SKM-1 treated with dmso at 0.1 percent for 144 hours (cell line): ENCODE data around the gene KIF26B.

Experiments used
- DNase-seq: peaks from one replicate; lab custom pipeline; 2025; ENCODE audit not compliant: unreplicated experiment; lab: John Stamatoyannopoulos, UW

Gene KIF26B

DNA sequence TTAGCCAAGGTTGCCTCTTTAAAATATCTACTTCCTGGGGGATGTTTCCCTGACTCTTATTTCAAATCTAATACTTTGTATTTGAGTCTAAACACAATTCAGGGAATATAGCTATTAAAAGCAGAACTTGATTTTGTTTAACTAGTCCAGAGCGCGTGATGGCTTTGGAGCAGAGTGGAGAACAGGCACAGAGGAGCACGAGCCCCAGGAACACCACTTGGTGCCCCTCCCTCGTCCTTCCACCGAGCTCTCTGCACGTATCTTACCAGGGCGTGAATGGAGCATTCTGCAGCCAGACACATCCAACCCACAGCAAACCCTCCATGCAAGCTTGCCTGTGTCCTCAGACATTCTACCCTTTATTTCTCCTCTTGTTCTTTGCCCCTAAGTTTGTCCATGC lies 14.1 kb downstream of the KIF26B start:
- no peak for DNase-seq

DNA sequence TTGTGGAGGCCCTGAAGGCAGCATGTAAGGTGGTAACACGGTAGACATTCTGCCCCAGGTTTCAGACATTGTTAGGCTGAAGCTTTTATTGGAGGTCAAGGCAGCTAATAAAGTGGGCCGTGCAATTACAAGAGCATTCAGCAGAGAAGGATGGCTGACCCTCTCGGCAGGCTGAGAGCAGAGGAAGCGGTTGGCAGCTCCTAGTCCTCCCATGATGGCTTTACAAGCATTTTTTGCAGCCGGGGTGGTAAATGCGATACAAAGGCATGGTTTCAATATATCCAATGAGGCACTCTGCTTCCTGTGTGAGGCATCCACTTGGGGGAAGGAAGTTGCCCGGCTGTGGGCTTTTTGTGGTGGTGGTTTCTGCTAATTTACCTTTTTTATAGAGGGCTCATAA lies 14.6 kb downstream of the KIF26B start:
- no peak for DNase-seq

- DNase-seq = no peak
These were observed 17.2 kb downstream of the KIF26B start for GRCh38 chr1:245172026-245172425.

DNA sequence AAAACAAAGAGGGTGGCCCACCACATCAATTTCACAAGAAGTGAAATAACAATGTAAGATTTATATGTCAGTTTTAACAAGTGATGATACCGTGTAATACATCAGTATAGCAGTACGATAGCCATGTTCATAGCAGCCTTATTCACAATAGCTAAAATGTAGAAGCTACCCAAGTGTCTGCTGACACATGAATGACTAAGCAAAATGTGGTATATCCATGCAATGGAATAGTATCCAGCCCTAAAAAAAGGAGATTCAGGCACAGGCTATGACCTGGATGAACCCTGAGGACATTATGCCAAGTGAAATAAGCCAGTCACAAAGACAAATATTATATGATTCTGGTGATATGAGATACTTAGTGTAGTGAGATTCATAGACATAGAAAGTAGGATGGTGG lies 18.0 kb downstream of the KIF26B start:
- no peak for DNase-seq

DNA sequence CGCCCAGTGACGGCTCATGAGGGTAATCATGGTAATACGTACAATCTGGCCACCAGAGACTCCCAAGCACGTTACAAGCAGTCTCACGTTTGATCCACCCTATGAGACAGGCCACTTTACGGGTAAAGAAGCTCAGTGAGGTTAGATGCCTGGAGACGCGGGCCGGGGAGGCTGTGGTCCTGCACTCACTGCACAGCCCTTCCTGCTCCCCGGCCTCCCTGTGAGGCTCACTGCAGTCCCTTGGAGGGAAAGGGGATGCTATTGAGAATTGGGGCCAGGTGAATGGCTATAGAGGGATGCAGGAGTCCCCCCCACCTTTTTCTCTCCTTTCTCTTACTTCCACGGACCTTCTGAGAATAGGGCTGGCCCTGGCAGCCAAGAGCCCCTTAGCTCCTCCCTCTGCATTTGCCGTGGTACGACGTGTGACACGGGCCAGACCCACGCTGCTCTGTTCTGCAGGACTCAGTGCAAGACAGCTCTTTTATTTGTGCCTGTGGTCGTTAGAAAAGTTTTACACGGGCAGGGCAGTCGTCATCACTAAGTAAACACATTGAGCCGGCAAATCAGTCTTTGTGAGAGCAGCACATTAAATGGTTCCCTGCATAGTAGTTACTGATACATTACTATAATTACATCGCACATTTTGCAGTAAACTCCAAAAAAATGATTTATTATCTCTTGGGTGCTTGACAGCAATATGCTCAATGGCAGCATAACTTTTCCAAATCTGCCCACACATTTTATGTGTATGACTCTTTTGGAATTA lies 18.8 kb downstream of the KIF26B start:
- DNase-seq = no peak

DNA sequence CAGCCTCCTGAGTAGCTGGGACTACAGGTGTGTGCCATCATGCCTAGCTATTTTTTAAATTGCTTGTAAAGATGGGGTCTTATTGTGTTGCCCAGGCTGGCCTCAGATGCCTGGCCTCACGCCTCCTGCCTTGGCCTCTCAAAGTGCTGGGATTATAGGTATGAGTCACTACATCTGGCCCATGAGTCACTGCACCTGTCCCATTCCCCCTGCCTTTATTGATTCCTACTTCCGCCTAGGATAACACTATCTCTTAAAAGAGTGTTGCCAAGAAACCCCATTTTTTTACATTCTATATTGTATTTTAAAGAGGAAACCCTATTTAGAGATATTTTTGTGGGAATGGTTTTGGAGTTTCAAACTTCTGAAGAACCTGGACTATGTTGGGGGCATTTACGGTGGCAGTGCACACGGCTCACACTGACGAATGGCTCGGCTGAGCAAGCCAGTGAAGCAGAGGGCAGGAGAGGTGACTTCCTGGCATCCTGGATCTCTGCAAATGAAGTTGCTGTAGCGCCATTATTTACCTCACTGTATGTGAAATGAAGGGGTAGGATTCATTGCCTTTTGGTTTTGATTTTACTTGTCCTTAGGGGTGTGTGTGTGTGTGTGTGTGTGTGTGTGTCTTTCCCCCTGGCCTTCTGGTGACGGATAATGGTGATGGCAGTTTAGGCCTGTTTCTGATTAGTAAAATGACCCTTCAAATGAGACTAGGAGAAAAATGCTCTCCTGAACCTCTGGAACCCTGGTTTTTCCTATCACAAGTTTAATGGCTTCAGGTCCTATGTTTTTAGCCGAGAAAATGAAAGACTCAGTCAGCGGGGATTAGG lies 22.5 kb downstream of the KIF26B start:
- DNase-seq = no peak

DNA sequence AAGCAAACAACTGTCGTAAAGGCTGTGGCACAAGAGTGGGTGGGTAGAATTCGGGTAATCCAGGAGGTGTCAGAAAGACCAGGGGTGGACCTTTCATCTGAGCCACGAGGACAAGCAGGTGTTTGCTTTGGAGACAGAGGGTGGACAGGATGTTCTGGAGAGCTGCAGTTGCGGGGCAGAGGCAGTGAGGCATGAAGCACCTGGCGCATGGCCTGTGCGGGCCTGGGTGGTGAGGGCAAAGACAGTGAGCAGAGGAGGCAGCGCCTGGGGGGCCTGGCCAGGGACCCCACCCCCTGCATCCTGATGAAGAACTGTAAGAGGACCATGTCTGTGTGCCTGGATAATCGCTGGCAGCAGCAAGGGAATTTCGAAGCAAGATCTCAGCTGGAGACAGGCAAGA lies 24.9 kb downstream of the KIF26B start:
- no peak for DNase-seq

DNA sequence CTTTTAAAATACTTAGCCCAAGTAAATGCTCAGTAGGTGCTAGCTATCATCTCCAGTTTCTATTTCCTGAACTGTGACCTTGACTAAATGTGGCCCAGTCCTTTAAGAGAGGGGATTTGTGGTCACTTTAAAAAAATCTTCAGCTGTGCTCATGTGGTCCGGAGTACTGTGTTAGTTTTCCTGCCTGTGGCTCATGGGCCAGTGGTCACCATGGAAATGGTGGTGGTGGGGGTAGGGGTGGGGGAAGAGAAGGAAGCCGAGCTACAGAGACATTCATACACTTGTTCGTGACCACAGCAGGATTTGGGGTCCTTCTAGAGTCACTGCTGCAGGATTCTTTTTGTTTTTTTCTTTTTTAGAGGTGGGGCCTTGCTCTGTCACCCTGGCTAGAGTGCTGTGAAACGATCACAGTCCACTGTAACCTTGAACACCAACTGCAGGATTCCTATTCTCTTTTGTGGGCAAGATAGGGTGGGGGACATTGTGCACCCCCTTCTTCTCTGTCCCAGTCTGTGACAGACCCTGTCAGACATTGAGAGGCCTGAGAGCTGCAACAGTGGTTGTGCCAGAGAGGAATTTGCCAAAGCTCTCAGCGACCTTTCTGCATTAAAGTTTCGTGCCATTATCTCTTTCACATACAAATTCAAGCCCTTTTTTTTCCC lies 25.8 kb downstream of the KIF26B start:
- no peak for DNase-seq

DNA sequence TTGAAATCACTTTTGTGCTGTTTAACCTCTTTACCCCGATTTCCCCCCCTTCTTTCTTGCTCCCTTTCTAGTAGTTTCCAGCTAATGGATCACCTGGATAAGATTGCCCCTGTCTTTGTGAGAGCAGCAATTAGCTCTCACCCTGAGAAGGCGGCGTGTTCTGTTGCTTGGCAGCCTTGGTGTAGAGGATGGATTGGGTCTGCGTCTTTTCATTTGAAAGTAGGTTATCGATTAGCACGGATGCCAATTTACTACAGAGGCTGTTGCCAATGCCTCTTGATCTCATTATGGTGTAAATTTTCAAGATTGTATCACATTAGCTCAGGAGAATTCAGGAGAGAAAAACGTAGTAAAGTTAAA lies 26.4 kb downstream of the KIF26B start:
- DNase-seq = no peak

DNA sequence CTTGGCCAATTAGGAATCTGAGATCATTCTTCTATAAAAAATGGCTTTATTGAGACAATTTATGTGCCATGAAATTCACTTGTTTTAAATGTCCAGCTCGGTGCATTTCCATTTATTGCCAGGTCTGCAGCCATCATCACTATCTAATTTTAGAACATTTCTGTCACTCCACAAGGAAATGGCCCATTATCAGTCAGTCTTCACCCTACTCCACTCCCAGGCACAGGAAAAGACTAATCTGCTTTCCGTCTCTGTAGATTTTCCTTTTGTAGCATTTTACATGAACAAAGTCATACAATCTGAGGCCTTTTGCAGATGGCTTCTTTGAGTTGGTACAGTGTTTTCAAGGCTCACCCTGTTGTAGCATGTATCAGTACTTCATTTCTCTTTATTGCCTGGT lies 27.2 kb downstream of the KIF26B start:
- no peak for DNase-seq

- DNase-seq = no peak
These were observed 28.6 kb downstream of the KIF26B start for GRCh38 chr1:245183429-245183828.

DNA sequence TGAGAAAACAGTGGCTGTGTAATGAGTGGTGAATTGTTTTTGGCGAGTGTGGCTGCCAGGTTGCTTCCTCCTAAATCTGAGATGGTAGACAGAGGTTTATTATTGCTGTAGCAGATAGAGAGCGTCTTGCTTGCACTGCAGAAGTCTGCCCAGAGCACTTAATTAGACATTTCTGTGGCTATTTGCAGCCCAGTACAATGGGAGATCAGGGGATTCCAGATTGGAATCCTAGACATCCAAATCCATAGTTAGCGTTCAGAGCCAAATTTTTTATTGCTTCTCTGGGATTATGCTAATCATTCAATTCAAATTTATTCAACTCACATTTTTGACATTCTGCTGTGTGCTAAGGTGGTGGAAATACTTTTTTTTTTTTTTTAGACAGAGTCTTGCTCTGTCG lies 30.0 kb downstream of the KIF26B start:
- DNase-seq = no peak

DNA sequence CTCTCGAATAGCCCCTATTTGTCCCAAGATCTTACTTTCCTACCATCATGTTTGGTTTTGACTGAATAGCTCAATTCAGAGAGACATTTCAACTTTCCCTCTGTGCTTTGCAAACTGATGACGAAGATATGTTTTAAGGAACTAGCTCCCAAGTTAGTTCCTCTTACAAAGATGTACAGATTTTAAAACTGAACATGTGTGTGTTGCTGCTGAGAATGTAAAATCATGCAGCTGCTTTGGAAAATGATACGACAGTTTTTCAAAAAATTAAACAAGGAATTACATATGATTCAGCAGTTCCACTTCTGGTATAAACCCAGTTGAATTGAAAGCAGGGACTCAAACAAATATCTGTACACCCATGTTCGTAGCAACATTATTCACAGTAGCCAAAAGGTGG lies 33.6 kb downstream of the KIF26B start:
- peak; percentile 58 for DNase-seq

DNA sequence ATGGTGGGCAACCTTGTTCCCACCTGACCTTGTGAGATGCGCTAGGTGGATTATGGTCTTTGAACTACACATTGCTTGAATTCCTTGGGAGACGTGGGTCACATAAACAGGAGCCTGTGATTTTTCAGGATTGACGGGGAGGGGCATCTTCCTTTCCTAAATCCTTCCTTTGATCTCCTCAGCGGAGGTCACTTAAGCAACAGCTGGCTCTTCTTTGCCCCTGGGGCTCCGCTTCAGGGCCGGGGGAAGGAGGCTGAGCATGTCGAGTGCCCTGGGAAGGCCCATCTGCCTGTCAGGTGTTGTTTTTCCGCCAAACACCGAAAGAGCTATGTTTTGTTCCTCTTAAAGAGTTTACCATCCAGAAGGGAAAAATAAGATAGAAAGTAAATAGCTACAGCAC lies 40.6 kb downstream of the KIF26B start:
- no peak for DNase-seq

DNA sequence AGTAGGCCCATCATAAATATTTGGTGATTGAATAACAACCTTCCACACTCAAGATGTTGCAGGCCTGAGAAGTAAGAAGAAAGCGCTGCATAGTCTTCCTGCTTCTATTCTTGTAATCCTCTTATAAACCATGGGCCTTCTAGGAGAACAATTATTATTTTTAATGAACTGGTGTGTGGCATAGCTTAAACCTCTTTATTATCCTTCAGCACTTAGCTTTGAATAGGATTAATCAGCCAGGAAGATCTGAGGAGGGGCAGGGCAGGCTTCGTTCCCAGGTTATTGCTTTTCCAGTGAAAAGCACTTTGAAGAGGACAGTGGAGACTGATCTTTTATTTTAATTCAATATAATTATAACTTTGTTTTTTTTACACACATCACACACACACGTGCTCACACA lies 42.3 kb downstream of the KIF26B start:
- DNase-seq = no peak

- DNase-seq = no peak
These were observed 43.2 kb downstream of the KIF26B start for GRCh38 chr1:245197911-245198379.

DNA sequence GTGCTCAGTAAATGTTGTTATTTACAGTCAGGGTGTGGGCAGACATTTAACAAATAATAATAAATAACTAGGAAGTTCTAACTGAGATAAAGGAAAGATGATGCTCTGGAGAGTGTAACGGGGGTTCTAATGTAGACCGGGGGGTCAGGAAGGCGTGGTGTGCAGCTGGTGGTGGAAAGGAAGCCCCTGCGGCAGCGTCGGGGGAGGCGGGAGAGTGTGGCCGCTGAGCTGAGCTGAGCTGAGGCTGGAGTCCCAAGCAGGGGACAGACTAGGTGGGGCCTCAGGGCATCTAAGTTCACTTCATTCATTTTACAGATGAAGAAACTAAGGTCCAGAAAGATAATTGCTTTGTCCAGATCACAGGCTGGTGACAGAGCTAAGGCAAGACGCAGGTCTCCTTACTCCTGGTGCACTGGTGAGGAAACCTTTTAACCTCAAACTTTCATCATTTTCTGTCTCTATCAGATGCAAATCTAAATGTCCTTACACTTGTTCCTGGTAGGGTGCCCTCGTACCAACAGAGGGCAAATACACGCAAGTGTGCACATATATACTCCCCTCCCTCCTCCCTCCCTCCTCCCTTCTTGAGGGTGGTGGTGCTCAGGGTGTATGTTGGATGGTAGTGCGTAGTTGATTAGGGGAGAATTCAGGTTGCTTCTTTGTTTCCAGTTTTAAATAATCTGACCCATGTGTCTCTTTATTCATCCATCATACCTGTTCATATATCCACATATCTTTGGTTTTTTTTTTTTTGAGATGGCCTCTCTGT lies 44.1 kb downstream of the KIF26B start:
- DNase-seq = no peak

DNA sequence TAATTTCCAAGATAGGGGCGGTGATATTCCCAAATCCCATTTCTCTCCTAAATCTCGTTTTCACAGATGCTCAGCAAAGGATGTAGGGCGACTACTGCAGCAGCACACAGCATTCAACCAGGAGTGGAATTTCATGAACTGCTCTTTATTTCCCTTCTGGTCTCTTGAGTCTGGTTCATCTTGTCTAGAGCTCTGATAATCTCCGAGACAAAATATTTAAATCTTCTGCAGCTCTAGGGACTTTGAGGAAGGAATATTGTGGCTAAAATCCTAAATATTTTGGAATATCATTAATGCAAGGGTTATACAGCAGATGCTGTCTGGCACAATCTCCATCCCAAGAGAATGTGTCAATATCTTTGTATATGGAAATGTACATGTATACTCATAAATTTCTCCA lies 45.4 kb downstream of the KIF26B start:
- DNase-seq = no peak

DNA sequence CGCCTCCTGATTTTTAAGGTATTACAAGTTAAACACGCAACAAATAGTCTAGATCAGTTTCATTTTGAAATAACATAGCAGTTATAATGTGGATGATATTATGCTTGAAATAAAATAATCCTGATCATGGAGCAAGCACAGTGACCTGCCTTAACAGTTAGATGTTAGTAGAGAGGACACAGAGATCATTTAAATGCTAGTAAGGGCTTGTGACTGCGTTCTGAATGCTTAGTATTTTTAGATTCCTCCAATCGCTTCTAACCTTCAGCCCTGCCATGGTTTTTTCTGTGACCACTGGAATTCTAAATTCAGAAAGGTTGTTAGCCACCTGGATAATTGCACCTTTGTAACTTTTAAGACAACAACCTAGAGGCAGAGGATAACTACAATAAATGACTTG lies 46.4 kb downstream of the KIF26B start:
- no peak for DNase-seq

DNA sequence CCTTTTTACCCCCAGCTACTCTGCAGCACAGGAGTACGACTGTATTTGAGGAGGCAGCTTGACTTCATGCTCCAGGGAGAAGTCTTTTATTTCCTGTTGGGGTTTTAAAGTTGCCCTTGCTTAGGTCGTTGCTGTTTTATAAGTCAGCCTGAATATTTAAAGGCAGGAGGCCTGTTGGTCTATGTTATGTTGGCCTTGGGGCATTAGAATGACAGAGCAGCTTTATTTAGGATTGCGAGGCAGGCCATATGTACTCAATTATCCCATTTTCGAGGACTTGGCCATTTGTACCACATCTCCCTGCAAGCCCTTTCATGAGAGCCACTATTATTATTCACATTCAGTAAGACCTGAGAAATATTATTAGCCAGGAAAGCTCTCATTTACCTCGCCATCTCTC lies 47.0 kb downstream of the KIF26B start:
- DNase-seq = no peak

DNA sequence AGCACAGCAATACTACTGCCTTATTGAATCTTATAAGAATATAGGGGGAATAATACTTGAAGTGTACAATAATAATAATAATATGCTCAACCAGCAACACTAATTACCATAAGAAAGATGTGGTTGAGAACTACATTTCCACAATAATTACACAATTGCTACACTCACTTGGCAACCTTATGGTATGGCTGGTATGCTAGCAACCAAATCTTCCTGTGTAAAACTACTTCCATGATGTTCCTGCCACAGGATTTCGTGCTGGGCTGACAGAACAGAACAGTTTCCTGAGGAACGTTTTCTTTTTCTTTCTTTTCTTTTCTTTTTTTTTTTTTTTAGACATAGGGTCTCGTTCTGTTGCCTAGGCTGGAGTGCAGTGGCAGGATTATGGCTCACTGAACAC lies 50.6 kb downstream of the KIF26B start:
- no peak for DNase-seq
